K562 (cell line): ENCODE results near the gene BCL2L15. TPM values are rescaled to one million over a fixed set of nuclear protein-coding genes. Genes with fewer than 3 reads are reported as not detected.
A peak's percentile ranks its signal among the peaks of the same experiment; 100 is the strongest.

Experiments used
- CAMTA2 ChIP-seq: fragments of 250-450 bp; sonication (Bioruptor Pico); conservative IDR thresholded peaks from 2 replicates; pipeline ENCODE4 v1.5.1; 2022
- ETV5 ChIP-seq: sonication (generic); formaldehyde crosslinking; IDR thresholded peaks from 2 replicates; pipeline ENCODE4 v1.4.0; 2020; ENCODE audit warnings: low read depth, mild to moderate bottlenecking, missing genetic modification reagents
- HEY1 ChIP-seq: fragments of 250-450 bp; sonication (Bioruptor Pico); IDR thresholded peaks from 2 replicates; pipeline ENCODE4 v1.5.0; 2020; ENCODE audit warnings: mild to moderate bottlenecking, moderate library complexity, borderline replicate concordance
- MECOM ChIP-seq: fragments of 250-450 bp; sonication (Bioruptor Pico); IDR thresholded peaks from 2 replicates; pipeline ENCODE4 v1.8.0; 2022; ENCODE audit warnings: inconsistent platforms
- MEF2A ChIP-seq: IDR thresholded peaks from 2 replicates; pipeline ENCODE4 v1.6.1; 2011; ENCODE audit warnings: low read depth, mild to moderate bottlenecking, low read length, moderate library complexity; ENCODE audit not compliant: control insufficient read depth
- NEUROD1 ChIP-seq: fragments of 150-350 bp; IDR thresholded peaks from 2 replicates; pipeline ENCODE4 v1.6.1; 2014; ENCODE audit warnings: borderline replicate concordance, low read length, low read depth; ENCODE audit not compliant: partially characterized antibody
- RNF2 ChIP-seq: sonication (generic); IDR thresholded peaks from 2 replicates; pipeline ENCODE4 v1.6.1; 2016
- SNIP1 ChIP-seq: fragments of 450-650 bp; IDR thresholded peaks from 2 replicates; pipeline ENCODE4 v1.7.1; 2017; ENCODE audit warnings: low read depth, mild to moderate bottlenecking
- TAF1 ChIP-seq: IDR thresholded peaks from 2 replicates; pipeline ENCODE4 v1.6.1; 2011; ENCODE audit warnings: mild to moderate bottlenecking, low read length, moderate library complexity; ENCODE audit not compliant: insufficient read depth, control insufficient read depth, severe bottlenecking; ENCODE audit errors: extremely low read depth
- TAF9B ChIP-seq: fragments of 450-650 bp; IDR thresholded peaks from 2 replicates; pipeline ENCODE4 v1.6.1; 2018; ENCODE audit warnings: mild to moderate bottlenecking; ENCODE audit not compliant: partially characterized antibody
- TAL1 ChIP-seq: fragments of 450-650 bp; IDR thresholded peaks from 2 replicates; pipeline ENCODE4 v1.6.1; 2016; ENCODE audit warnings: mild to moderate bottlenecking
- ZEB2 ChIP-seq: fragments of 450-650 bp; IDR thresholded peaks from 2 replicates; pipeline ENCODE4 v1.6.1; 2016
- ZNF134 ChIP-seq: fragments of 250-450 bp; sonication (Bioruptor Pico); conservative IDR thresholded peaks from 2 replicates; pipeline ENCODE4 v1.4.0; 2020
- ZNF212 ChIP-seq: fragments of 450-650 bp; formaldehyde crosslinking; IDR thresholded peaks from 2 replicates; pipeline ENCODE4 v1.4.0; 2020; ENCODE audit warnings: mild to moderate bottlenecking
- ZNF707 ChIP-seq: fragments of 250-450 bp; sonication (Bioruptor Pico); conservative IDR thresholded peaks from 2 replicates; pipeline ENCODE4 v1.8.0; 2022; ENCODE audit warnings: inconsistent platforms, mild to moderate bottlenecking, moderate library complexity
- ZNF717 ChIP-seq: fragments of 250-450 bp; sonication (Bioruptor Pico); IDR thresholded peaks from 2 replicates; pipeline ENCODE4 v1.5.0; 2021
- polyA plus RNA-seq, 8 experiments: library from polyadenylated mRNA; depleted of rRNA in 4 of 8; stranded (reverse) in 5 of 8; unstranded in 3 of 8; fragments of >200 nt; fragmentation: Nextera tagmentation in 2 of 8; fragmentation: Illumina TruSeq in 1 of 8; extraction: Ambion mirVana in 2 of 8; extraction: Trizol in 1 of 8; gene quantifications; 2 replicates each; pipeline versions ENCODE4 v1.2.1 to v1.2.3, GENCODE V29; 2011 to 2014; ENCODE audit warnings: inconsistent platforms in 1 of 8, missing spikeins in 1 of 8
- total RNA-seq, 7 experiments: library from RNA; depleted of rRNA in 6 of 7; stranded (reverse); fragments of >200 nt in 6 of 7; fragmentation: Illumina TruSeq in 2 of 7; extraction: Trizol in 2 of 7; gene quantifications; 2 replicates each; pipeline versions ENCODE4 v1.2.1 to v1.2.3, GENCODE V29; 2011 to 2021; ENCODE audit warnings: low replicate concordance in 1 of 7
- TF ChIP-seq, protein P1 (sequence below): fragments of 250-450 bp; sonication (Bioruptor Pico); IDR thresholded peaks from 2 replicates; pipeline ENCODE4 v1.6.1; 2021; ENCODE audit warnings: mild to moderate bottlenecking
- TF ChIP-seq, protein P2 (sequence below): fragments of 450-650 bp; IDR thresholded peaks from 2 replicates; pipeline ENCODE4 v1.6.1; 2017; ENCODE audit warnings: antibody characterized with exemption, mild to moderate bottlenecking
- TF ChIP-seq, protein P3 (sequence below): IDR thresholded peaks from 2 replicates; pipeline ENCODE4 v1.6.1; 2012; ENCODE audit warnings: low read depth, low read length, improper control_type of control experiment, borderline replicate concordance
- TF ChIP-seq, protein P4 (sequence below): fragments of 450-650 bp; IDR thresholded peaks from 2 replicates; pipeline ENCODE4 v1.6.1; 2016
- TF ChIP-seq, protein P5 (sequence below): fragments of 200-800 bp; sonication (Bioruptor generic); IDR thresholded peaks from 2 replicates; pipeline ENCODE4 v1.6.1; 2017; ENCODE audit warnings: missing genetic modification characterization, missing compliant biosample characterization

BCL2L15 gene
- total and polyA plus RNA-seq, 9 of the 15 experiments (the other 6 are each of a cell fraction or from before 2014, with no cell fraction given), result 0.06 to 0.42 (median 0.28) TPM; not detected in 1

DNA sequence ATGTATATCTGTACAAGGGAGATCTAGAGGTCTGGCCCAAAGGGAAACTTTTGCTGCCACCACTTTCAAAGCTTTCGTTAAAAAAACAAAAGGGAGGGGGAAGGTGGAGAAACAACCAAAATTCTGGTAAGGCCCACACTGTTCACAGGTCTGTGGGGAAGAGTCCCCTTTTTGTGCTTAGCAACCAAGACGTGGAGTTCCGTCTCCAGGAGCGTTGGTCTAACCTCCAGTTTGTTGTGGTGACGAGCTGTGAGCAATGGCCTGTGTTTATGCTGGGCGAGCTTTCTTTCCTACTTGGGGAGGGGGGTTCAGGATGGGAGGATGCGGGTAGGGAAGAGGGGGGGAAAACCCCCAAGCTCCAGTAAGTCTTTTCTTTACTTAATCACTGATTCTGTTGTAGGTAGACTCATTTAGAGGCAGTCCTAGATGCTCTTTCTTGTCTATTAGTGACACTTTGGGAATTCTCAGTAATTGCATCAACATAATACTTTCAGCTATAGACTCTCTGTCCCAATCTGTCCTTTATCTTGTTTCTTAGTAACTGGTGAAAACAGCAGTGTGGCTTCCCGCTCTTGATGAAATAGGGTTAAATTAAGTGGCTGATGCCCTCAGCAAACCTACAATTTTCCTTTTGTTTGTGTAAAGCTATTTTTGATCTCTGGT is 43.2 kb upstream of the BCL2L15 start (continued):
- TF ChIP-seq ZNF707 (CRISPR knock-in tag) (no peak), ZNF134 (CRISPR knock-in tag) (no peak), TAF9B (no peak), MECOM (CRISPR knock-in tag) (no peak), ZNF717 (CRISPR knock-in tag) (no peak), TAL1 (no peak), MEF2A (no peak), RNF2 (no peak), ETV5 (CRISPR knock-in tag) (no peak), ZNF212 (no peak), NEUROD1 (no peak), SNIP1 (no peak), ZEB2 (no peak), CAMTA2 (CRISPR knock-in tag) (no peak), TAF1 (peak; percentile 43), HEY1 (CRISPR knock-in tag) (no peak)
- TF ChIP-seq, protein P1, sequence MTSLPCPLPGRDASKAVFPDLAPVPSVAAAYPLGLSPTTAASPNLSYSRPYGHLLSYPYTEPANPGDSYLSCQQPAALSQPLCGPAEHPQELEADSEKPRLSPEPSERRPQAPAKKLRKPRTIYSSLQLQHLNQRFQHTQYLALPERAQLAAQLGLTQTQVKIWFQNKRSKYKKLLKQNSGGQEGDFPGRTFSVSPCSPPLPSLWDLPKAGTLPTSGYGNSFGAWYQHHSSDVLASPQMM (CRISPR knock-in tag), result no peak
- TF ChIP-seq, protein P2, sequence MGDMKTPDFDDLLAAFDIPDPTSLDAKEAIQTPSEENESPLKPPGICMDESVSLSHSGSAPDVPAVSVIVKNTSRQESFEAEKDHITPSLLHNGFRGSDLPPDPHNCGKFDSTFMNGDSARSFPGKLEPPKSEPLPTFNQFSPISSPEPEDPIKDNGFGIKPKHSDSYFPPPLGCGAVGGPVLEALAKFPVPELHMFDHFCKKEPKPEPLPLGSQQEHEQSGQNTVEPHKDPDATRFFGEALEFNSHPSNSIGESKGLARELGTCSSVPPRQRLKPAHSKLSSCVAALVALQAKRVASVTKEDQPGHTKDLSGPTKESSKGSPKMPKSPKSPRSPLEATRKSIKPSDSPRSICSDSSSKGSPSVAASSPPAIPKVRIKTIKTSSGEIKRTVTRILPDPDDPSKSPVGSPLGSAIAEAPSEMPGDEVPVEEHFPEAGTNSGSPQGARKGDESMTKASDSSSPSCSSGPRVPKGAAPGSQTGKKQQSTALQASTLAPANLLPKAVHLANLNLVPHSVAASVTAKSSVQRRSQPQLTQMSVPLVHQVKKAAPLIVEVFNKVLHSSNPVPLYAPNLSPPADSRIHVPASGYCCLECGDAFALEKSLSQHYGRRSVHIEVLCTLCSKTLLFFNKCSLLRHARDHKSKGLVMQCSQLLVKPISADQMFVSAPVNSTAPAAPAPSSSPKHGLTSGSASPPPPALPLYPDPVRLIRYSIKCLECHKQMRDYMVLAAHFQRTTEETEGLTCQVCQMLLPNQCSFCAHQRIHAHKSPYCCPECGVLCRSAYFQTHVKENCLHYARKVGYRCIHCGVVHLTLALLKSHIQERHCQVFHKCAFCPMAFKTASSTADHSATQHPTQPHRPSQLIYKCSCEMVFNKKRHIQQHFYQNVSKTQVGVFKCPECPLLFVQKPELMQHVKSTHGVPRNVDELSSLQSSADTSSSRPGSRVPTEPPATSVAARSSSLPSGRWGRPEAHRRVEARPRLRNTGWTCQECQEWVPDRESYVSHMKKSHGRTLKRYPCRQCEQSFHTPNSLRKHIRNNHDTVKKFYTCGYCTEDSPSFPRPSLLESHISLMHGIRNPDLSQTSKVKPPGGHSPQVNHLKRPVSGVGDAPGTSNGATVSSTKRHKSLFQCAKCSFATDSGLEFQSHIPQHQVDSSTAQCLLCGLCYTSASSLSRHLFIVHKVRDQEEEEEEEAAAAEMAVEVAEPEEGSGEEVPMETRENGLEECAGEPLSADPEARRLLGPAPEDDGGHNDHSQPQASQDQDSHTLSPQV, result no peak
- TF ChIP-seq, protein P3, sequence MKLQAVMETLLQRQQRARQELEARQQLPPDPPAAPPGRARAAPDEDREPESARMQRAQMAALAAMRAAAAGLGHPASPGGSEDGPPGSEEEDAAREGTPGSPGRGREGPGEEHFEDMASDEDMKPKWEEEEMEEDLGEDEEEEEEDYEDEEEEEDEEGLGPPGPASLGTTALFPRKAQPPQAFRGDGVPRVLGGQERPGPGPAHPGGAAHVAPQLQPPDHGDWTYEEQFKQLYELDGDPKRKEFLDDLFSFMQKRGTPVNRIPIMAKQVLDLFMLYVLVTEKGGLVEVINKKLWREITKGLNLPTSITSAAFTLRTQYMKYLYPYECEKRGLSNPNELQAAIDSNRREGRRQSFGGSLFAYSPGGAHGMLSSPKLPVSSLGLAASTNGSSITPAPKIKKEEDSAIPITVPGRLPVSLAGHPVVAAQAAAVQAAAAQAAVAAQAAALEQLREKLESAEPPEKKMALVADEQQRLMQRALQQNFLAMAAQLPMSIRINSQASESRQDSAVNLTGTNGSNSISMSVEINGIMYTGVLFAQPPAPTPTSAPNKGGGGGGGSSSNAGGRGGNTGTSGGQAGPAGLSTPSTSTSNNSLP, result no peak
- TF ChIP-seq, protein P4, sequence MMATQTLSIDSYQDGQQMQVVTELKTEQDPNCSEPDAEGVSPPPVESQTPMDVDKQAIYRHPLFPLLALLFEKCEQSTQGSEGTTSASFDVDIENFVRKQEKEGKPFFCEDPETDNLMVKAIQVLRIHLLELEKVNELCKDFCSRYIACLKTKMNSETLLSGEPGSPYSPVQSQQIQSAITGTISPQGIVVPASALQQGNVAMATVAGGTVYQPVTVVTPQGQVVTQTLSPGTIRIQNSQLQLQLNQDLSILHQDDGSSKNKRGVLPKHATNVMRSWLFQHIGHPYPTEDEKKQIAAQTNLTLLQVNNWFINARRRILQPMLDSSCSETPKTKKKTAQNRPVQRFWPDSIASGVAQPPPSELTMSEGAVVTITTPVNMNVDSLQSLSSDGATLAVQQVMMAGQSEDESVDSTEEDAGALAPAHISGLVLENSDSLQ, result peak; percentile 29; the same call in 1 of the 2 replicates
- TF ChIP-seq, protein P5, sequence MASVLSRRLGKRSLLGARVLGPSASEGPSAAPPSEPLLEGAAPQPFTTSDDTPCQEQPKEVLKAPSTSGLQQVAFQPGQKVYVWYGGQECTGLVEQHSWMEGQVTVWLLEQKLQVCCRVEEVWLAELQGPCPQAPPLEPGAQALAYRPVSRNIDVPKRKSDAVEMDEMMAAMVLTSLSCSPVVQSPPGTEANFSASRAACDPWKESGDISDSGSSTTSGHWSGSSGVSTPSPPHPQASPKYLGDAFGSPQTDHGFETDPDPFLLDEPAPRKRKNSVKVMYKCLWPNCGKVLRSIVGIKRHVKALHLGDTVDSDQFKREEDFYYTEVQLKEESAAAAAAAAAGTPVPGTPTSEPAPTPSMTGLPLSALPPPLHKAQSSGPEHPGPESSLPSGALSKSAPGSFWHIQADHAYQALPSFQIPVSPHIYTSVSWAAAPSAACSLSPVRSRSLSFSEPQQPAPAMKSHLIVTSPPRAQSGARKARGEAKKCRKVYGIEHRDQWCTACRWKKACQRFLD, result no peak
